ACC112 (cell line): ENCODE data around the gene RNF225.
"Not testable (repeated sequence)": the region's sequence is repeated elsewhere in the genome, so short reads cannot be mapped to it uniquely, and the experiment has no call there.

Experiments
- H2AFZ ChIP-seq: fragments of 200-600 bp; sonication (generic); one replicate; pipeline ENCODE4 v1.6.0; 2017; ENCODE audit warnings: antibody characterized with exemption, low read length; ENCODE audit not compliant: unreplicated experiment
- H3K27ac ChIP-seq: fragments of 200-600 bp; sonication (generic); 2 replicates; pipeline ENCODE4 v1.5.1; 2014; ENCODE audit warnings: low read depth, mild to moderate bottlenecking, antibody characterized with exemption, low read length, moderate library complexity
- H3K27me3 ChIP-seq: fragments of 200-600 bp; sonication (generic); 2 replicates; pipeline ENCODE4 v1.6.1; 2014; ENCODE audit warnings: mild to moderate bottlenecking, antibody characterized with exemption, low read length, moderate library complexity, mixed read lengths; ENCODE audit not compliant: insufficient read depth
- H3K36me3 ChIP-seq: fragments of 200-600 bp; sonication (generic); 2 replicates; pipeline ENCODE4 v1.6.1; 2016; ENCODE audit warnings: mild to moderate bottlenecking, antibody characterized with exemption, low read length, moderate library complexity, mixed read lengths; ENCODE audit not compliant: insufficient read depth
- H3K4me1 ChIP-seq: fragments of 200-600 bp; sonication (generic); one replicate; pipeline ENCODE4 v1.6.1; 2016; ENCODE audit warnings: low read length, mixed read lengths; ENCODE audit not compliant: insufficient read depth, unreplicated experiment, control insufficient read depth
- H3K4me3 ChIP-seq: fragments of 200-600 bp; sonication (generic); 2 replicates; pipeline ENCODE4 v1.5.1; 2014; ENCODE audit warnings: mild to moderate bottlenecking, low read depth, low read length
- H3K79me2 ChIP-seq: fragments of 200-600 bp; sonication (generic); one replicate; pipeline ENCODE4 v1.6.0; 2016; ENCODE audit warnings: low read length; ENCODE audit not compliant: control insufficient read depth, unreplicated experiment, insufficient read depth

The RNF225 gene

GRCh38 chr19:58366585-58367430 is 28.6 kb upstream of the RNF225 start:
- Histone ChIP-seq H3K4me3 (no peak overlapping the region), H3K36me3 (no peaks in the 10 kb centered on the region), H3K27me3 (no peaks in the 10 kb centered on the region), H3K27ac (no peak overlapping the region), H3K4me1 (no peaks in the 10 kb centered on the region), H2AFZ (no peak overlapping the region), H3K79me2 (no peaks in the 10 kb centered on the region)

- H3K27ac ChIP-seq = no peak overlapping the region
- no peak overlapping the region for H3K4me3 ChIP-seq
These were observed 27.6 kb upstream of the RNF225 start for GRCh38 chr19:58367698-58368454.

GRCh38 chr19:58368561-58369360 is 26.7 kb upstream of the RNF225 start:
- Histone ChIP-seq H2AFZ (no peak overlapping the region), H3K36me3 (no peaks in the 10 kb centered on the region), H3K27me3 (no peaks in the 10 kb centered on the region), H3K4me1 (no peaks in the 10 kb centered on the region), H3K27ac (no peak overlapping the region), H3K4me3 (no peak overlapping the region), H3K79me2 (no peaks in the 10 kb centered on the region)

More at GRCh38 chr19:58367698-58368454, 27.6 kb upstream of the RNF225 start:
- Histone ChIP-seq H3K36me3 (no peaks in the 10 kb centered on the region), H3K4me1 (no peaks in the 10 kb centered on the region), H3K27me3 (no peaks in the 10 kb centered on the region), H2AFZ (no peak overlapping the region), H3K79me2 (no peaks in the 10 kb centered on the region)

GRCh38 chr19:58372311-58373133 is 22.9 kb upstream of the RNF225 start:
- H3K4me1 ChIP-seq = peaks cover 2% of the 10 kb centered on the region
- no peaks in the 10 kb centered on the region for H3K36me3 ChIP-seq
- no peaks in the 10 kb centered on the region for H3K27me3 ChIP-seq
- H3K79me2 ChIP-seq = no peaks in the 10 kb centered on the region
- no peak overlapping the region for H3K27ac ChIP-seq
- H3K4me3 ChIP-seq = no peak overlapping the region
- H2AFZ ChIP-seq = no peak overlapping the region

- Histone ChIP-seq H3K27me3 (no peaks in the 10 kb centered on the region), H3K36me3 (no peaks in the 10 kb centered on the region), H3K79me2 (no peaks in the 10 kb centered on the region), H3K4me3 (no peak overlapping the region), H3K4me1 (peaks cover 2% of the 10 kb centered on the region), H2AFZ (no peak overlapping the region), H3K27ac (no peak overlapping the region)
These were observed 21.3 kb upstream of the RNF225 start for GRCh38 chr19:58374200-58374599.

- H3K4me3 ChIP-seq, H3K27me3 ChIP-seq, H3K4me1 ChIP-seq, H3K27ac ChIP-seq, H3K79me2 ChIP-seq, H2AFZ ChIP-seq, H3K36me3 ChIP-seq: not testable (repeated sequence)
These were observed 18.7 kb upstream of the RNF225 start for GRCh38 chr19:58376724-58377123.

- H3K27ac ChIP-seq = no peak overlapping the region
- peaks cover 8% of the 10 kb centered on the region for H3K4me1 ChIP-seq
- H3K36me3 ChIP-seq = no peaks in the 10 kb centered on the region
- H3K79me2 ChIP-seq = no peaks in the 10 kb centered on the region
- H2AFZ ChIP-seq = no peak overlapping the region
- H3K27me3 ChIP-seq = no peaks in the 10 kb centered on the region
- H3K4me3 ChIP-seq = peak overlapping the region; percentile 97; the same call in 1 of the 2 replicates
These were observed 16.2 kb upstream of the RNF225 start for GRCh38 chr19:58379246-58379645.

GRCh38 chr19:58380037-58380661 is 15.3 kb upstream of the RNF225 start:
- no peaks in the 10 kb centered on the region for H3K27me3 ChIP-seq
- H3K27ac ChIP-seq = peak overlapping the region; percentile 77
- H3K79me2 ChIP-seq = no peaks in the 10 kb centered on the region
- peak overlapping the region; percentile 97 for H3K4me3 ChIP-seq
- no peaks in the 10 kb centered on the region for H3K36me3 ChIP-seq
- H3K4me1 ChIP-seq = peaks cover 11% of the 10 kb centered on the region
- peak overlapping the region; percentile 55 for H2AFZ ChIP-seq

- Histone ChIP-seq H3K36me3 (no peaks in the 10 kb centered on the region), H3K27ac (peak within 1 kb of the TSS; percentile 77), H3K27me3 (no peaks in the 10 kb centered on the region), H3K4me1 (peaks cover 18% of the 10 kb centered on the region), H3K4me3 (peak within 1 kb of the TSS; percentile 97), H2AFZ (peak within 1 kb of the TSS; percentile 55), H3K79me2 (peaks cover 3% of the 10 kb centered on the region)
These were observed 14.6 kb upstream of the RNF225 start, which contains the start of gene ZNF837 for GRCh38 chr19:58380662-58381459. Gene ZNF837 (minus strand): TSS chr19:58381030. CDS start chr19:58369332, 11,698 bp downstream.
